ENCODE results near the gene KCNJ5. TPM values are rescaled to one million over a fixed set of nuclear protein-coding genes. Genes with fewer than 3 reads are reported as not detected.

KCNJ5 gene
- total RNA-seq, 1 experiment from 2014 or later = 0.11 TPM

GRCh38 chr11:128920666-128921065 is 29.5 kb downstream of the KCNJ5 start:
- Histone ChIP-seq H3K14ac (ENCODE audit: insufficient read depth, low read length) (no peak overlapping the region), H3K79me2 (ENCODE audit: insufficient read depth, low read length) (no peaks in the 10 kb centered on the region), H3K23ac (ENCODE audit: insufficient read length, low read depth, low read length) (no peak overlapping the region), H3K9ac (ENCODE audit: extremely low read depth, insufficient read length, low read length) (no peak overlapping the region), H2BK12ac (ENCODE audit: insufficient read length, low read depth, low read length) (no peak overlapping the region), H4K20me1 (ENCODE audit: control insufficient read depth, insufficient read depth, insufficient read length) (no peaks in the 10 kb centered on the region), H3K9me3 (ENCODE audit: control insufficient read depth, low read depth, low read length) (no peaks in the 10 kb centered on the region), H2AFZ (ENCODE audit: low read length) (no peak overlapping the region), H2BK5ac (ENCODE audit: insufficient read length, low read length) (no peak overlapping the region), H3K27me3 (ENCODE audit: insufficient read depth, low read length) (no peaks in the 10 kb centered on the region; the same call in 1 of the 2 replicates), H3K18ac (ENCODE audit: insufficient read length, low read depth, low read length) (no peak overlapping the region), H3K27ac (ENCODE audit: insufficient read length, low read depth, low read length) (no peak overlapping the region), H3K4ac (ENCODE audit: low read depth, low read length) (no peak overlapping the region), H4K8ac (replicated peaks; ENCODE audit: insufficient read length, low read depth, low read length) (no peak overlapping the region), H3K23me2 (ENCODE audit: insufficient read length, low read depth, low read length, poor library complexity, severe bottlenecking) (no peaks in the 10 kb centered on the region), H2BK120ac (ENCODE audit: low read depth, low read length, poor library complexity, severe bottlenecking) (no peak overlapping the region), H3K56ac (ENCODE audit: insufficient read length, low read depth, low read length) (no peak overlapping the region), H3T11ph (ENCODE audit: low read length) (no peak overlapping the region), H4K91ac (ENCODE audit: insufficient read length, low read depth, low read length) (no peak overlapping the region), H2BK20ac (ENCODE audit: low read depth, low read length, poor library complexity, severe bottlenecking) (no peak overlapping the region), H3K4me1 (ENCODE audit: insufficient read depth, low read length) (no peaks in the 10 kb centered on the region), H2BK15ac (ENCODE audit: low read depth, low read length) (no peak overlapping the region), H3K79me1 (ENCODE audit: insufficient read depth, low read depth, low read length, poor library complexity, severe bottlenecking) (no peaks in the 10 kb centered on the region), H4K5ac (ENCODE audit: insufficient read length, low read depth, low read length) (no peak overlapping the region), H3K4me2 (ENCODE audit: insufficient read depth, insufficient read length, low read length) (no peak overlapping the region), H2AK5ac (ENCODE audit: insufficient read length, low read length) (no peak overlapping the region)
- DNase-seq = no peak
- no CpG with 5 or more reads among the region's 15 CpGs for WGBS (ENCODE audit: extremely low coverage, insufficient read length, low lambda C conversion rate)
- peaks cover 0 to 6% of the 10 kb centered on the region in 2 experiments; a peak in 4 of 5 replicates for H3K9me3 Mint-ChIP-seq
- no peak overlapping the region for H3K4me3 Mint-ChIP-seq
- TF ChIP-seq CTCF (conservative IDR thresholded peaks at IDR 0.05) = no peak
- H3K36me3 Mint-ChIP-seq (ENCODE audit: insufficient read depth in 1 of 3, low read depth in 3 of 3) = no peaks in the 10 kb centered on the region
- H3K27me3 Mint-ChIP-seq (ENCODE audit: low read depth) = peaks cover 70% of the 10 kb centered on the region
- peaks cover 15 to 20% of the 10 kb centered on the region in 2 experiments for H3K4me1 Mint-ChIP-seq
- no peak overlapping the region for H3K27ac Mint-ChIP-seq

All from H9 (cell line).